Measurements from ENCODE around the gene AURKB.

DNA sequence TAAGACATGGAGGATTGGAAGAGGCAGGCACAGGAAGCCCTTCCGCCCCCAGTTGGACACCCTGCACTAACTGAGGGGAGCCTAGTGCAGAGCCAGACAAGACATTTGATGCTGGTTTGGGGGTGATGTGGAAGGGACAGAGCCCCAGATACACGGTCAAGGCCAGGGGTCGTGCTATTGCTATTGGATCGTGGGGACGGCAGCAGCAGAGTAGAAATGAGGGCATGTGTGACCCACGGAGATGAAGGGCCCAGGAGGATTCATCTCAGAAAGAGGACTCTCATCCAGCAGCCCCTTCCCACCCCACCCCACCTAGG, 45.6 kb downstream of the AURKB start:
- TF ChIP-seq, protein P1, sequence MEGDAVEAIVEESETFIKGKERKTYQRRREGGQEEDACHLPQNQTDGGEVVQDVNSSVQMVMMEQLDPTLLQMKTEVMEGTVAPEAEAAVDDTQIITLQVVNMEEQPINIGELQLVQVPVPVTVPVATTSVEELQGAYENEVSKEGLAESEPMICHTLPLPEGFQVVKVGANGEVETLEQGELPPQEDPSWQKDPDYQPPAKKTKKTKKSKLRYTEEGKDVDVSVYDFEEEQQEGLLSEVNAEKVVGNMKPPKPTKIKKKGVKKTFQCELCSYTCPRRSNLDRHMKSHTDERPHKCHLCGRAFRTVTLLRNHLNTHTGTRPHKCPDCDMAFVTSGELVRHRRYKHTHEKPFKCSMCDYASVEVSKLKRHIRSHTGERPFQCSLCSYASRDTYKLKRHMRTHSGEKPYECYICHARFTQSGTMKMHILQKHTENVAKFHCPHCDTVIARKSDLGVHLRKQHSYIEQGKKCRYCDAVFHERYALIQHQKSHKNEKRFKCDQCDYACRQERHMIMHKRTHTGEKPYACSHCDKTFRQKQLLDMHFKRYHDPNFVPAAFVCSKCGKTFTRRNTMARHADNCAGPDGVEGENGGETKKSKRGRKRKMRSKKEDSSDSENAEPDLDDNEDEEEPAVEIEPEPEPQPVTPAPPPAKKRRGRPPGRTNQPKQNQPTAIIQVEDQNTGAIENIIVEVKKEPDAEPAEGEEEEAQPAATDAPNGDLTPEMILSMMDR (IDR thresholded peaks at IDR 0.05 in 8 of 11, conservative IDR thresholded peaks at IDR 0.05 in 3 of 11): no peak
- TF ChIP-seq POLR2A (IDR thresholded peaks at IDR 0.05) (no peak), POLR2AphosphoS5 (IDR thresholded peaks at IDR 0.05) (no peak)

Data from spleen (tissue), 7 donors.